Sciatic nerve (tissue), 2 donors: Measurements from ENCODE around the gene KLF14. TPM values are rescaled to one million over a fixed set of nuclear protein-coding genes. Genes with fewer than 3 reads are reported as not detected.
A peak's percentile ranks its signal among the peaks of the same experiment; 100 is the strongest.
"Not testable (repeated sequence)": the region's sequence is repeated elsewhere in the genome, so short reads cannot be mapped to it uniquely, and the experiment has no call there.

Experiments used
- ATAC-seq: fragments of 200-7000 bp; cut with Tn5 transposase; one replicate; pipeline ENCODE4 v1.9.1; 2020; ENCODE audit warnings: mild to moderate bottlenecking, moderate library complexity
- DNase-seq: peaks from one replicate; pipeline ENCODE4 v3.0.0-alpha.2; 2020; ENCODE audit warnings: low spot score
- intact Hi-C: fragments of 100-400 bp; cut with DNase I; formaldehyde crosslinking; loops from one replicate; pipeline ENCODE4 v1.14.2; 2022
- total RNA-seq: library from RNA; stranded (reverse); fragmentation: NEBNext Ultra II Directional; extraction: Animal tissue kit (Norgen Biotek cat#: 25700); gene quantifications from one replicate; pipeline ENCODE4 v1.2.1, GENCODE V29; 2021
- donor health status: DM: no; HTN: no; CAD: no.
- donor health status: DM: no; HTN: no; CAD: no.

The KLF14 gene
- total RNA-seq, 1 donor from 2014 or later: 1.1 TPM

DNA sequence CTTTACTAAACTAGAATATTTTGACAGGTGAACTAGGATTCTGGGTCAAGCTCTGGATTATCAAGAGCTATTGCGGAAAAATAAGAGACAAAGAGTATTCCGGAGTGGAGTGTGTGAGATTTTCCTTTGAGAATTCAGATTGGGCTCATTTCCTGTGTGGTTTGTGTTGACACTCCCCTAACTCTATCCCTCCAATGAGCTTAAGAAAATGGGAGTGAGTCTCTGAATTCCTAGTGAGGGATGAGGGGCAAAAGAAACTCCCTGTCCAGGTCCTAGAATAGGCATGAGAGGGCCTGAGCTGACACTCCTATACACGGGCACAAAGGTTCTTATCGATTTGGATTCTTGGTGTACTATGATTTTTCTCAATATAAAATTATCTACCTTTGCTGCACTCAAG lies 10.2 kb downstream of the KLF14 start:
- DNase-seq: no peak
- intact Hi-C loops: no loop called here
- ATAC-seq: no peak

- ATAC-seq: peak; percentile 90
- peak; percentile 73 for DNase-seq
- intact Hi-C loops: no loop called here
Observed at GRCh38 chr7:130721486-130722277, 12.3 kb downstream of the KLF14 start.

- intact Hi-C loops: no loop called here
- no peak for ATAC-seq
- no peak for DNase-seq
Observed at GRCh38 chr7:130719541-130719940, 14.5 kb downstream of the KLF14 start.

DNA sequence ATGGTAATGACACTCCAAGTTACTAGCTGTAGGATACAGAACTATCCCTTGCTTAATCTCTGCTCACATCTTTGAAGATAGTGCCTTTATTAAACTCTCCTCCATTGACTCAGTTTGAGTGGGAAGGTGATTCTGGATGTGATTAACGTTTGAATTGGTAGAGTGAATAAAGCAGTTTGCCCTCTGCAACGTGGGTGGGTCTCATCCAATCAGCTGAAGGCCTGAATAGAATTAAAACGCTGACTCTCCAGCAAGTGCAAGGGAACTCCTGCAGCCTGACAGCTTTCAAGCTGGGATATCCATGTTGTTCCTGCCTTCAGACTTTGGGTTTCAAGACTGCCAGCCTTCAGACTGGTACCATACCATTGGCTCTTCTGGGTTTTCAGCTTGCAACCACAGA lies 21.6 kb downstream of the KLF14 start:
- ATAC-seq (no peak), DNase-seq (no peak)
- intact Hi-C loops: no loop called here

DNA sequence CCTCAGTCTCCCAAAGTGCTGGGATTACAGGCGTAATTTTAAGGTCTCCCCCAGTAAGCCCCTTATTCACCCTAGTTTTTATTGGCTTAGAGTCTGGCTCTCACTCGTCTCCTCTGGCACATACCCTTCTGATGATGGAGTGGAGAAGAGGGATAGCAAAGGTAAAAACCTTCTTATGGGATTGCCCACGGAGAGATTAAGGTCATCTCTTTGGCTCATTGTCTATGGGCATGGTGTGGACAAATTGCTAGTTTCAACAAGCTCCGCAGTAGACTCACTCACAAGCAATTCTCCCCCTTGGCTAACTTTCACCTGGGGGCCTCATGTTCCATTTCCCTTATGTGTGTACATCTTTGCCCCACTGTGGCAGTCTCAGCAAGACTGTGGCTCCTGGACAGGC lies 25.2 kb downstream of the KLF14 start:
- intact Hi-C loops: no loop called here
- DNase-seq: no peak
- ATAC-seq: no peak

DNA sequence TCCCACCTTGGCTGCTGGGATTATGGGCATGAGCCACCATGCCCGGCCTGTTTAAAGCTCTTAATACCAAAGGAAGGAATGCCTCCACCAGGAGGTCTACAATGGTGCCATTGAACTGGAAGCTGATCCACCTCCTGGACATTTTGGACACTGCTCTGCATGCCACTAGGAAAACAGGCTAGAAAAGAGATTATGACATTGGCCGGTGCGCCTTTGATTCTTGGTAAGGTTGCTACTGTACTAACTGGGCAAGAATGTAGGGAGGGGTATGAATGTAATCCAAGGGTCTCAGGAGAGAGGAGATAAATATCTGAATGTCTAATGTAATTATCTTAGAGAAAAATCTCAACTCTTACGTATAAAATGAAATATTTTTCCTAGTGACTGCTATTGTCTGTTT lies 26.0 kb downstream of the KLF14 start:
- ATAC-seq (no peak), DNase-seq (no peak)
- intact Hi-C loops: no loop called here

- no peak for DNase-seq
- ATAC-seq: no peak
- intact Hi-C loops: no loop called here
Observed at GRCh38 chr7:130703851-130704250, 30.2 kb downstream of the KLF14 start.

GRCh38 chr7:130701650-130702049 lies 32.4 kb downstream of the KLF14 start:
- DNase-seq (no peak), ATAC-seq (no peak)
- intact Hi-C loops: no loop called here

DNA sequence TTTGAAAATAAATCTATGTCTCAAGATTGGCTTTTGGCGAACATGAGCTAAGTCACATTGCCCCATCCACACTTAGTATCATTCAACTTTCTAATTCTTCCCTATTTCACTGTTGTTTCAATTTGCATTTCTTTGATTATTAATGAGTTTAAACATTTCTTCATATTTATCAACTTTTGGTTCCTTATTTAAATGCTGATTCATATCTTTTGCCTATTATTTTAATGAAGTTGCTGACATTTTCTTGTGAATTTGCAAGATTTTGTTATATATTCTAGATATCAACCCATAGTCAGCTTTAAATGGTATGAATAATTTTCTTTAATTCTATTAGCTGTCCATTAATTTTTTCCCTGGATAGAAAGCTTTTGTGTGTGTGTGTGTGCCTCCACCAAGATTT lies 33.2 kb downstream of the KLF14 start:
- intact Hi-C loops: no loop called here
- ATAC-seq (no peak), DNase-seq (no peak)

- intact Hi-C loops: no loop called here
- DNase-seq (no peak), ATAC-seq (no peak)
Observed at GRCh38 chr7:130699686-130700085, 34.3 kb downstream of the KLF14 start.

DNA sequence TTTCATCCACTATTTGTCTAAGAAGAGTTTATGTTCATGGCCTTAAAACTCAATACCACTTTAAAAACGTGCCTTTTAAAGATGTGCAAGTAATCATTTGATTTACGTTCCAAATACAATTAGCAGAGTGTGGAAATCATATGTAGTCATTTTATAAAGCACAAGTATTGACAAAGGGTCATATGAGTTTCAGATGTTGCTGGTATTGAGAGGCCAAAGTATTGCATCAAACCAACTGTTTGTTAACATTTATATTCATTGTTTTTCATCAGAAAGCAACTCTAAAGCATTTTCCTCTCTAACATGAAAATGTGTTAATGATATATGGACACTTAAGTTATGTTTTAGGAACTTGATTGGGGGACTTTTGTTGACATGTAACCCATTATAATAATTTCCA lies 36.2 kb downstream of the KLF14 start:
- intact Hi-C loops: no loop called here

GRCh38 chr7:130695840-130696239 lies 38.2 kb downstream of the KLF14 start:
- DNase-seq: no peak
- intact Hi-C loops: no loop called here
- no peak for ATAC-seq

More for the DNA sequence above, 36.2 kb downstream of the KLF14 start:
- ATAC-seq (no peak), DNase-seq (no peak)

DNA sequence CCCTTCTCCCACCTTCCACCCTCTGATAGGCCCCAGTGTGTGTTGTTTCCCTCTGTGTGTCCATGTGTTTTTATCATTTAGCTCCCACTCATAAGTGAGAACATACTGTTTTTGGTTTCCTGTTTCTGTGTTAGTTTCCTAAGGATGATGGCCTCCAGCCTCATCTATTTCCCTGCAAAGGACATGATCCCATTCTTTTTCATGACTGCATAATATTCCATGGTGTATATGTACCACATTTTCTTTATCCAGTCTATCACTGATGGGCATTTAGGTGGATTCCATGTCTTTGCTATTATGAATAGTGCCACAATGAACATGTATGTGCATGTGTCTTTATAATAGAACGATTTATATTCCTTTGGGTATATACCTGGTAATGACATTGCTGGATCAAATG lies 41.6 kb downstream of the KLF14 start:
- ATAC-seq, DNase-seq, intact Hi-C loops: not testable (repeated sequence)

- DNase-seq (no peak), ATAC-seq (no peak)
- intact Hi-C loops: no loop called here
Observed at GRCh38 chr7:130689683-130690082, 44.3 kb downstream of the KLF14 start.

DNA sequence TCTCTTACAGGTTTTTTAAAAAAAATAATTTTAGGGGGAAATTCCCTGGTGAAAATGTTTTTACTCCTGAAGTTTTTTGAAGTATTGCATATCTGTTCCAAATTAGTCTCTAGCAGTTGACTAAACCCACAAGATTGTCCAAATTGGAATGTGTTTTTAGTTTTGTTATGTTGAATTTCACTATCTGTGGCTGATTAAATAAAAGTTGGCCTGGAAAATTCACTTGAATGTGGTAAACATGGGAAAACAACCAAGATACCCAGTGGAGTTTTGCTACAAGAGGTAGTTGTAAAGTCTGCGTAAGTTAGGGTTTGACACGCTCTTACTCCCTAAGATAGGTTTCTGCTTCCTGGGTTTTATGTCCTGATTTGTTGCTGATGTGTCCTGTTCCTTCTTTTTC lies 51.0 kb downstream of the KLF14 start:
- DNase-seq (no peak), ATAC-seq (no peak)
- intact Hi-C loops: no loop called here

Other genes starting within 250 kb of the KLF14 start
- gene MEST, start 242.1 kb downstream of the KLF14 start, total RNA-seq: 72.0 TPM
- 21.8 TPM for gene COPG2, start 65.5 kb downstream of the KLF14 start, total RNA-seq
- not detected for gene TSGA13, start 47.7 kb downstream of the KLF14 start, total RNA-seq